ENCODE measurements around the gene RAB5IF.
"Not testable (repeated sequence)": the region's sequence is repeated elsewhere in the genome, so short reads cannot be mapped to it uniquely, and the experiment has no call there.

DNA sequence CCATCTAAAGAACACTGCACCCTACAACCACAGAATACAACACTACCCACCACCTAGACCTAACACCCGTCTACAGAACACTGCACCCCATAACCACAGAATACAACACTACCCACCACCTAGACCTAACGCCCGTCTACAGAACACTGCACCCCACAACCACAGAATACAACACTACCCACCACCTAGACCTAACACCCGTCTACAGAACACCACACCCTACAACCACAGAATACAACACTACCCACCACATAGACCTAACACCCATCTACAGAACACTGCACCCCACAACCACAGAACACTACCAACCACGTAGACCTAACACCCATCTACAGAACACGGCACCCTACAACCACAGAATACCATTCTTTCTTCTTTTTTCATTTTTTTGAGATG is 40.9 kb upstream of the RAB5IF start:
- TF ChIP-seq, protein P1, sequence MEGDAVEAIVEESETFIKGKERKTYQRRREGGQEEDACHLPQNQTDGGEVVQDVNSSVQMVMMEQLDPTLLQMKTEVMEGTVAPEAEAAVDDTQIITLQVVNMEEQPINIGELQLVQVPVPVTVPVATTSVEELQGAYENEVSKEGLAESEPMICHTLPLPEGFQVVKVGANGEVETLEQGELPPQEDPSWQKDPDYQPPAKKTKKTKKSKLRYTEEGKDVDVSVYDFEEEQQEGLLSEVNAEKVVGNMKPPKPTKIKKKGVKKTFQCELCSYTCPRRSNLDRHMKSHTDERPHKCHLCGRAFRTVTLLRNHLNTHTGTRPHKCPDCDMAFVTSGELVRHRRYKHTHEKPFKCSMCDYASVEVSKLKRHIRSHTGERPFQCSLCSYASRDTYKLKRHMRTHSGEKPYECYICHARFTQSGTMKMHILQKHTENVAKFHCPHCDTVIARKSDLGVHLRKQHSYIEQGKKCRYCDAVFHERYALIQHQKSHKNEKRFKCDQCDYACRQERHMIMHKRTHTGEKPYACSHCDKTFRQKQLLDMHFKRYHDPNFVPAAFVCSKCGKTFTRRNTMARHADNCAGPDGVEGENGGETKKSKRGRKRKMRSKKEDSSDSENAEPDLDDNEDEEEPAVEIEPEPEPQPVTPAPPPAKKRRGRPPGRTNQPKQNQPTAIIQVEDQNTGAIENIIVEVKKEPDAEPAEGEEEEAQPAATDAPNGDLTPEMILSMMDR (IDR thresholded peaks at IDR 0.05), result not testable (repeated sequence)
- TF ChIP-seq POLR2A (IDR thresholded peaks at IDR 0.05), result not testable (repeated sequence)
